ENCODE data around the gene ARHGAP30. TPM values are rescaled to one million over a fixed set of nuclear protein-coding genes. Genes with fewer than 3 reads are reported as not detected.
A peak's percentile ranks its signal among the peaks of the same experiment; 100 is the strongest.
"Not testable (repeated sequence)": the region's sequence is repeated elsewhere in the genome, so short reads cannot be mapped to it uniquely, and the experiment has no call there.

Gene ARHGAP30
- total RNA-seq, 1 donor from 2014 or later, result 14.5 TPM

GRCh38 chr1:161032409-161032808 is 37.3 kb downstream of the ARHGAP30 start:
- H3K9me3 ChIP-seq, result no peaks in the 10 kb centered on the region
- TF ChIP-seq POLR2A (IDR thresholded peaks at IDR 0.05) (no peak), POLR2AphosphoS5 (IDR thresholded peaks at IDR 0.05; ENCODE audit: insufficient read depth in 1 of 2, low read depth in 1 of 2) (no peak), CTCF (IDR thresholded peaks at IDR 0.05) (no peak)
- H3K36me3 ChIP-seq, result no peaks in the 10 kb centered on the region
- H3K27ac ChIP-seq, result no peak overlapping the region
- intact Hi-C loops (cut with DNase I), result no loop called here
- DNase-seq (ENCODE audit: extremely low spot score in 2 of 2), result no peak
- no peaks in the 10 kb centered on the region for H3K27me3 ChIP-seq
- no peaks in the 10 kb centered on the region for H3K4me1 ChIP-seq
- H3K4me3 ChIP-seq, result no peak overlapping the region

- Histone ChIP-seq H3K36me3 (no peaks in the 10 kb centered on the region), H3K9me3 (no peaks in the 10 kb centered on the region), H3K27me3 (no peaks in the 10 kb centered on the region), H3K27ac (no peak overlapping the region), H3K4me1 (no peaks in the 10 kb centered on the region), H3K4me3 (no peak overlapping the region)
- intact Hi-C loops (cut with DNase I), result no loop called here
- no peak for DNase-seq (ENCODE audit: extremely low spot score in 2 of 2)
- TF ChIP-seq CTCF (IDR thresholded peaks at IDR 0.05) (no peak), POLR2A (IDR thresholded peaks at IDR 0.05) (no peak), POLR2AphosphoS5 (IDR thresholded peaks at IDR 0.05; ENCODE audit: insufficient read depth in 1 of 2, low read depth in 1 of 2) (no peak)
Measured at GRCh38 chr1:161031874-161032273, 37.8 kb downstream of the ARHGAP30 start.

GRCh38 chr1:161029466-161029865 is 40.2 kb downstream of the ARHGAP30 start:
- H3K9me3 ChIP-seq; H3K27ac ChIP-seq; DNase-seq (ENCODE audit: extremely low spot score in 2 of 2); intact Hi-C loops (cut with DNase I); H3K27me3 ChIP-seq; H3K4me3 ChIP-seq; H3K4me1 ChIP-seq; H3K36me3 ChIP-seq: not testable (repeated sequence)

- H3K9me3 ChIP-seq; intact Hi-C loops (cut with DNase I); H3K27me3 ChIP-seq; H3K36me3 ChIP-seq; H3K4me1 ChIP-seq; DNase-seq (ENCODE audit: extremely low spot score in 2 of 2); H3K4me3 ChIP-seq; H3K27ac ChIP-seq: not testable (repeated sequence)
Measured at GRCh38 chr1:161026954-161027353, 42.7 kb downstream of the ARHGAP30 start.

GRCh38 chr1:161022432-161022831 is 47.3 kb downstream of the ARHGAP30 start:
- Histone ChIP-seq H3K4me1 (peaks cover 21% of the 10 kb centered on the region), H3K27ac (peak overlapping the region; percentile 89)
- H3K4me3 ChIP-seq; intact Hi-C loops (cut with DNase I); DNase-seq (ENCODE audit: extremely low spot score in 2 of 2); H3K27me3 ChIP-seq; H3K36me3 ChIP-seq; H3K9me3 ChIP-seq: not testable (repeated sequence)

GRCh38 chr1:161021970-161022353 is 47.7 kb downstream of the ARHGAP30 start:
- TF ChIP-seq POLR2A (IDR thresholded peaks at IDR 0.05) (no peak), CTCF (IDR thresholded peaks at IDR 0.05) (no peak), POLR2AphosphoS5 (IDR thresholded peaks at IDR 0.05; ENCODE audit: insufficient read depth in 1 of 2, low read depth in 1 of 2) (no peak)
- Histone ChIP-seq H3K27ac (peak overlapping the region; percentile 89), H3K4me3 (no peak overlapping the region), H3K27me3 (no peaks in the 10 kb centered on the region), H3K9me3 (no peaks in the 10 kb centered on the region), H3K36me3 (no peaks in the 10 kb centered on the region), H3K4me1 (peaks cover 21% of the 10 kb centered on the region)
- intact Hi-C loops (cut with DNase I), result no loop called here
- DNase-seq (ENCODE audit: extremely low spot score in 2 of 2), result no peak

All from vagina (tissue), 2 donors.